Measurements from ENCODE around the gene CENPP.

CENPP gene

GRCh38 chr9:92429836-92430235, 104.1 kb downstream of the CENPP start:
- DNase-seq, result no peak

GRCh38 chr9:92432350-92432749, 106.6 kb downstream of the CENPP start:
- no peak for DNase-seq

- DNase-seq, result no peak
Observed at GRCh38 chr9:92432972-92433548, 107.3 kb downstream of the CENPP start.

GRCh38 chr9:92435263-92435662, 109.5 kb downstream of the CENPP start:
- no peak for DNase-seq

GRCh38 chr9:92438900-92439526, 113.3 kb downstream of the CENPP start:
- DNase-seq, result no peak

GRCh38 chr9:92439921-92440750, 114.4 kb downstream of the CENPP start:
- DNase-seq, result no peak

GRCh38 chr9:92440751-92441046, 114.9 kb downstream of the CENPP start:
- no peak for DNase-seq

GRCh38 chr9:92444841-92445240, 119.1 kb downstream of the CENPP start:
- no peak for DNase-seq

GRCh38 chr9:92446536-92446935, 120.8 kb downstream of the CENPP start:
- DNase-seq, result no peak

GRCh38 chr9:92455217-92455616, 129.5 kb downstream of the CENPP start:
- no peak for DNase-seq

GRCh38 chr9:92457576-92457975, 131.8 kb downstream of the CENPP start:
- no peak for DNase-seq

- no peak for DNase-seq
Observed at GRCh38 chr9:92463387-92463786, 137.6 kb downstream of the CENPP start.

- no peak for DNase-seq
Observed at GRCh38 chr9:92463984-92464383, 138.2 kb downstream of the CENPP start.

GRCh38 chr9:92467041-92467440, 141.3 kb downstream of the CENPP start:
- DNase-seq, result no peak

- no peak for DNase-seq
Observed at GRCh38 chr9:92467511-92467910, 141.8 kb downstream of the CENPP start.

- DNase-seq, result no peak
Observed at GRCh38 chr9:92468206-92468605, 142.5 kb downstream of the CENPP start.

- DNase-seq, result no peak
Observed at GRCh38 chr9:92474587-92474986, 148.8 kb downstream of the CENPP start.

GRCh38 chr9:92476962-92477361, 151.2 kb downstream of the CENPP start:
- DNase-seq, result no peak

- no peak for DNase-seq
Observed at GRCh38 chr9:92478783-92479182, 153.0 kb downstream of the CENPP start.

- no peak for DNase-seq
Observed at GRCh38 chr9:92479346-92479745, 153.6 kb downstream of the CENPP start.

GRCh38 chr9:92480291-92480771, 154.6 kb downstream of the CENPP start:
- DNase-seq, result no peak

- no peak for DNase-seq
Observed at GRCh38 chr9:92480986-92481633, 155.4 kb downstream of the CENPP start.

GRCh38 chr9:92482329-92482728, 156.6 kb downstream of the CENPP start, which contains the start of gene ASPN:
Gene ASPN, minus strand, starts transcription at chr9:92482506.
- no peak for DNase-seq

- DNase-seq, result no peak
Observed at GRCh38 chr9:92482805-92483204, 157.1 kb downstream of the CENPP start.

Measured in cortex of kidney (tissue), 1 donor.